GM23338 (cell line): ENCODE results near the gene RELN. TPM values are rescaled to one million over a fixed set of nuclear protein-coding genes. Genes with fewer than 3 reads are reported as not detected.
A peak's percentile ranks its signal among the peaks of the same experiment; 100 is the strongest.

Experiments
- ATAC-seq: fragments of 200-7000 bp; cut with Tn5 transposase; 3 replicates; pipeline ENCODE4 v1.9.1; 2020
- DNase-seq: peaks from one replicate; pipeline ENCODE4 v3.0.0-alpha.2; 2015; ENCODE audit warnings: low spot score
- H2AFZ ChIP-seq: fragments of 200-600 bp; sonication (generic); 2 replicates; pipeline ENCODE4 v1.8.0; 2016; ENCODE audit warnings: antibody characterized with exemption, mild to moderate bottlenecking, moderate library complexity
- H3F3A ChIP-seq: fragments of 200-600 bp; sonication (generic); replicated peaks from 2 replicates; pipeline ENCODE4 v1.8.0; 2017; ENCODE audit warnings: antibody characterized with exemption, mixed run types, low read depth
- H3K27ac ChIP-seq: fragments of 200-600 bp; sonication (generic); 2 replicates; pipeline ENCODE4 v1.6.1; 2016; ENCODE audit warnings: low read depth
- H3K27me3 ChIP-seq: fragments of 200-600 bp; sonication (generic); 2 replicates; pipeline ENCODE4 v1.8.0; 2016; ENCODE audit warnings: mild to moderate bottlenecking, mixed run types, moderate library complexity; ENCODE audit not compliant: insufficient read depth
- H3K36me3 ChIP-seq: fragments of 200-600 bp; sonication (generic); 2 replicates; pipeline ENCODE4 v1.8.0; 2016; ENCODE audit warnings: mild to moderate bottlenecking; ENCODE audit not compliant: insufficient read depth
- H3K4me1 ChIP-seq: fragments of 200-600 bp; sonication (generic); 2 replicates; pipeline ENCODE4 v1.8.0; 2016; ENCODE audit warnings: mild to moderate bottlenecking, moderate library complexity; ENCODE audit not compliant: insufficient read depth
- H3K4me2 ChIP-seq: fragments of 200-600 bp; sonication (generic); 2 replicates; pipeline ENCODE4 v1.7.1; 2017; ENCODE audit warnings: mixed run types
- H3K4me3 ChIP-seq: fragments of 200-600 bp; sonication (generic); 2 replicates; pipeline ENCODE4 v1.6.1; 2016; ENCODE audit warnings: mixed run types
- H3K79me2 ChIP-seq: fragments of 200-600 bp; sonication (generic); replicated peaks from 2 replicates; pipeline ENCODE4 v1.8.0; 2017; ENCODE audit warnings: mild to moderate bottlenecking; ENCODE audit not compliant: insufficient read depth
- H3K9me2 ChIP-seq: fragments of 200-600 bp; sonication (generic); 2 replicates; pipeline ENCODE4 v1.8.0; 2017; ENCODE audit not compliant: insufficient read depth
- H4K20me1 ChIP-seq: fragments of 200-600 bp; sonication (generic); replicated peaks from 2 replicates; pipeline ENCODE4 v1.8.0; 2017; ENCODE audit warnings: mild to moderate bottlenecking; ENCODE audit not compliant: insufficient read depth
- H3K27ac Mint-ChIP-seq: 2 replicates; pipeline ENCODE4 v1.8.0; 2020; ENCODE audit warnings: inconsistent platforms, mild to moderate bottlenecking, moderate library complexity, mixed read lengths
- H3K27me3 Mint-ChIP-seq: 3 replicates; pipeline ENCODE4 v1.8.0; 2022; ENCODE audit warnings: low read depth, mild to moderate bottlenecking, moderate library complexity, mixed read lengths, inconsistent platforms; ENCODE audit not compliant: insufficient read depth, poor library complexity
- H3K36me3 Mint-ChIP-seq: 3 replicates; pipeline ENCODE4 v1.8.0; 2021; ENCODE audit warnings: low read depth, mild to moderate bottlenecking, inconsistent platforms, moderate library complexity, mixed read lengths
- H3K4me1 Mint-ChIP-seq: 3 replicates; pipeline ENCODE4 v1.8.0; 2020; ENCODE audit warnings: mild to moderate bottlenecking, inconsistent platforms, mixed read lengths
- H3K4me3 Mint-ChIP-seq: 3 replicates; pipeline ENCODE4 v1.8.0; 2021; ENCODE audit warnings: moderate library complexity, mild to moderate bottlenecking, inconsistent platforms, mixed read lengths
- H3K9me3 Mint-ChIP-seq: 3 replicates; pipeline ENCODE4 v1.8.0; 2020; ENCODE audit warnings: moderate library complexity, mild to moderate bottlenecking, inconsistent platforms, mixed read lengths
- CREB1 ChIP-seq: fragments of 250-450 bp; sonication (Bioruptor Pico); IDR thresholded peaks from 2 replicates; pipeline ENCODE4 v1.5.0; 2020; ENCODE audit warnings: low read depth, mild to moderate bottlenecking, moderate library complexity
- EZH2 ChIP-seq: fragments of 200-600 bp; sonication (generic); IDR thresholded peaks from one replicate; pipeline ENCODE4 v1.8.0; 2017; ENCODE audit warnings: antibody characterized with exemption, mild to moderate bottlenecking, low read depth; ENCODE audit not compliant: unreplicated experiment
- EZH2phosphoT487 ChIP-seq: fragments of 200-600 bp; sonication (generic); IDR thresholded peaks from one replicate; pipeline ENCODE4 v1.8.1; 2018; ENCODE audit warnings: antibody characterized with exemption; ENCODE audit not compliant: unreplicated experiment
- JUNB ChIP-seq: IDR thresholded peaks from one replicate; pipeline ENCODE4 v1.6.1; 2016; ENCODE audit warnings: antibody characterized with exemption; ENCODE audit not compliant: unreplicated experiment
- NANOG ChIP-seq: IDR thresholded peaks from 2 replicates; pipeline ENCODE4 v1.6.1; 2016; ENCODE audit warnings: antibody characterized with exemption, borderline replicate concordance
- POLR2AphosphoS5 ChIP-seq: IDR thresholded peaks from 2 replicates; pipeline ENCODE4 v1.6.1; 2016; ENCODE audit warnings: antibody characterized with exemption, low read depth
- STAT1 ChIP-seq: IDR thresholded peaks from one replicate; pipeline ENCODE4 v1.6.1; 2016; ENCODE audit warnings: antibody characterized with exemption; ENCODE audit not compliant: unreplicated experiment
- ZNF114 ChIP-seq: fragments of 250-450 bp; sonication (Bioruptor Pico); IDR thresholded peaks from 2 replicates; pipeline ENCODE4 v1.5.0; 2020; ENCODE audit warnings: mild to moderate bottlenecking, moderate library complexity
- ZNF331 ChIP-seq: fragments of 250-450 bp; sonication (Bioruptor Pico); IDR thresholded peaks from 2 replicates; pipeline ENCODE4 v1.5.0; 2020; ENCODE audit warnings: low read depth, mild to moderate bottlenecking, moderate library complexity
- polyA plus RNA-seq: library from polyadenylated mRNA; unstranded; fragments of >200 nt; fragmentation: Nextera tagmentation; extraction: Ambion mirVana; gene quantifications from 2 replicates; pipeline ENCODE4 v1.2.1, GENCODE V29; 2016
- total RNA-seq: library from RNA; depleted of rRNA; stranded (reverse); fragments of >200 nt; shearing (Covaris generic); gene quantifications from 2 replicates; pipeline ENCODE4 v1.2.3, GENCODE V29; 2014
- TF ChIP-seq, protein P1 (sequence below): IDR thresholded peaks from one replicate; pipeline ENCODE4 v1.6.1; 2018; ENCODE audit warnings: antibody characterized with exemption; ENCODE audit not compliant: unreplicated experiment
- TF ChIP-seq, protein P2 (sequence below), 2 experiments: fragments of 200-600 bp in 1 of 2; sonication (generic) in 1 of 2; conservative IDR thresholded peaks; 2 replicates each; pipeline versions ENCODE4 v1.5.1 to v1.6.1; 2016 to 2017; ENCODE audit warnings: antibody characterized with exemption in 2 of 2, low read depth in 2 of 2, mild to moderate bottlenecking in 2 of 2, moderate library complexity in 1 of 2
- TF ChIP-seq, protein P3 (sequence below): IDR thresholded peaks from 2 replicates; pipeline ENCODE4 v1.6.1; 2016; ENCODE audit warnings: antibody characterized with exemption
- TF ChIP-seq, protein P4 (sequence below): fragments of 250-450 bp; sonication (Bioruptor Pico); IDR thresholded peaks from 2 replicates; pipeline ENCODE4 v1.5.0; 2020; ENCODE audit warnings: mild to moderate bottlenecking, moderate library complexity

RELN gene
- total and polyA plus RNA-seq, 2 experiments from 2014 or later, result 0.10 to 0.76 TPM

DNA sequence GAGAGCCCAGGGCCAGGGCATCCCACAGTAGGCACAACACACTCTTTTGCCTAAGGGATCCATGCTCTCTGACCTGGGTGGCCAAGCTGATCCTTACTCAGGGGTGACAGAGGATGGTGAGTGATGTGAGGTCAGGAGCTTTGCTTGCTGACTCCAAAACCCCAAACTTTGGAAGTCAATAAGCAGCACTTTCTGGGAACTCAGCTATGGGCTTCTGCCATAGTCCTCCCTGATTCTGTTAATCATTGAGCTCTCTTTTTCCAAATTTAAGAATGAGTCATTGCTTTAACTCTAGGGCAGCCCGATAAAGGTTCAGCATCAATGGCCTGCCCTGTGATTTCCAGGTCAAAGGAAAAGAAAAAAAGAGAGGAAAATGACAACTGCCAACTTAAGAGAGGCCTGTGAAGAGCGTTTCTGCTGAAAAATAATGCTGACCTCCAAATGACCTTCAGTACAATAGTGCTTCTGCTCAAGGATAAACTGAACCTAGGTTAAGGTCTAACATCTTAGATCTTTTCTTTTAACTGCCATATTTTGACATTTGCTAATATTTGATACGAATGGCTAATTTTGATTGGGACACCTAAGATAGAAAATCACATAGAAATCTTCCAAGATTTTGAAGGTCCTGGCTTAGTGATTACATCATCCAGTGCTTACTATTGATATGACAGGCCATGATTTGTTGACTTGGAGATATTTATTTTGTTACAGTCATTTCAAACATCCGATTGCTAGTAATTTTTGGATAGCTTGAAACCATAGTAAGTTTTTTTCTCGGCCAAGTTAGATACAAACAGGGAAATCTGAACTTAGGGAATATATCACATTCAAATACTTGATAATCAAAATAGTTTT, 20.8 kb upstream of the RELN start:
- no peaks in the 10 kb centered on the region for H3K79me2 ChIP-seq
- no peaks in the 10 kb centered on the region for H3K9me3 Mint-ChIP-seq
- H3K27me3 ChIP-seq, result no peaks in the 10 kb centered on the region
- no peaks in the 10 kb centered on the region for H3K36me3 ChIP-seq
- no peak overlapping the region for H3K4me3 Mint-ChIP-seq
- H3K9me2 ChIP-seq, result peaks cover 3% of the 10 kb centered on the region; the same call in 1 of the 2 replicates
- no peak overlapping the region; the same call in 1 of the 2 replicates for H3K27ac Mint-ChIP-seq
- no peak overlapping the region for H3K27ac ChIP-seq
- H3K4me3 ChIP-seq, result no peak overlapping the region
- H2AFZ ChIP-seq, result peak overlapping the region; percentile 80; the same call in 1 of the 2 replicates
- DNase-seq, result no peak
- no peaks in the 10 kb centered on the region for H3K36me3 Mint-ChIP-seq
- H4K20me1 ChIP-seq, result no peaks in the 10 kb centered on the region
- TF ChIP-seq ZNF331 (CRISPR knock-in tag) (no peak), EZH2phosphoT487 (no peak), EZH2 (no peak), POLR2AphosphoS5 (no peak), CREB1 (CRISPR knock-in tag) (no peak), STAT1 (no peak), NANOG (no peak), ZNF114 (CRISPR knock-in tag) (no peak), JUNB (no peak)
- TF ChIP-seq, protein P1, sequence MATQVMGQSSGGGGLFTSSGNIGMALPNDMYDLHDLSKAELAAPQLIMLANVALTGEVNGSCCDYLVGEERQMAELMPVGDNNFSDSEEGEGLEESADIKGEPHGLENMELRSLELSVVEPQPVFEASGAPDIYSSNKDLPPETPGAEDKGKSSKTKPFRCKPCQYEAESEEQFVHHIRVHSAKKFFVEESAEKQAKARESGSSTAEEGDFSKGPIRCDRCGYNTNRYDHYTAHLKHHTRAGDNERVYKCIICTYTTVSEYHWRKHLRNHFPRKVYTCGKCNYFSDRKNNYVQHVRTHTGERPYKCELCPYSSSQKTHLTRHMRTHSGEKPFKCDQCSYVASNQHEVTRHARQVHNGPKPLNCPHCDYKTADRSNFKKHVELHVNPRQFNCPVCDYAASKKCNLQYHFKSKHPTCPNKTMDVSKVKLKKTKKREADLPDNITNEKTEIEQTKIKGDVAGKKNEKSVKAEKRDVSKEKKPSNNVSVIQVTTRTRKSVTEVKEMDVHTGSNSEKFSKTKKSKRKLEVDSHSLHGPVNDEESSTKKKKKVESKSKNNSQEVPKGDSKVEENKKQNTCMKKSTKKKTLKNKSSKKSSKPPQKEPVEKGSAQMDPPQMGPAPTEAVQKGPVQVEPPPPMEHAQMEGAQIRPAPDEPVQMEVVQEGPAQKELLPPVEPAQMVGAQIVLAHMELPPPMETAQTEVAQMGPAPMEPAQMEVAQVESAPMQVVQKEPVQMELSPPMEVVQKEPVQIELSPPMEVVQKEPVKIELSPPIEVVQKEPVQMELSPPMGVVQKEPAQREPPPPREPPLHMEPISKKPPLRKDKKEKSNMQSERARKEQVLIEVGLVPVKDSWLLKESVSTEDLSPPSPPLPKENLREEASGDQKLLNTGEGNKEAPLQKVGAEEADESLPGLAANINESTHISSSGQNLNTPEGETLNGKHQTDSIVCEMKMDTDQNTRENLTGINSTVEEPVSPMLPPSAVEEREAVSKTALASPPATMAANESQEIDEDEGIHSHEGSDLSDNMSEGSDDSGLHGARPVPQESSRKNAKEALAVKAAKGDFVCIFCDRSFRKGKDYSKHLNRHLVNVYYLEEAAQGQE, result no peak
- TF ChIP-seq, protein P2, sequence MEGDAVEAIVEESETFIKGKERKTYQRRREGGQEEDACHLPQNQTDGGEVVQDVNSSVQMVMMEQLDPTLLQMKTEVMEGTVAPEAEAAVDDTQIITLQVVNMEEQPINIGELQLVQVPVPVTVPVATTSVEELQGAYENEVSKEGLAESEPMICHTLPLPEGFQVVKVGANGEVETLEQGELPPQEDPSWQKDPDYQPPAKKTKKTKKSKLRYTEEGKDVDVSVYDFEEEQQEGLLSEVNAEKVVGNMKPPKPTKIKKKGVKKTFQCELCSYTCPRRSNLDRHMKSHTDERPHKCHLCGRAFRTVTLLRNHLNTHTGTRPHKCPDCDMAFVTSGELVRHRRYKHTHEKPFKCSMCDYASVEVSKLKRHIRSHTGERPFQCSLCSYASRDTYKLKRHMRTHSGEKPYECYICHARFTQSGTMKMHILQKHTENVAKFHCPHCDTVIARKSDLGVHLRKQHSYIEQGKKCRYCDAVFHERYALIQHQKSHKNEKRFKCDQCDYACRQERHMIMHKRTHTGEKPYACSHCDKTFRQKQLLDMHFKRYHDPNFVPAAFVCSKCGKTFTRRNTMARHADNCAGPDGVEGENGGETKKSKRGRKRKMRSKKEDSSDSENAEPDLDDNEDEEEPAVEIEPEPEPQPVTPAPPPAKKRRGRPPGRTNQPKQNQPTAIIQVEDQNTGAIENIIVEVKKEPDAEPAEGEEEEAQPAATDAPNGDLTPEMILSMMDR (conservative IDR thresholded peaks at IDR 0.05; ENCODE audit: low read depth in 2 of 2), result no peak
- TF ChIP-seq, protein P3, sequence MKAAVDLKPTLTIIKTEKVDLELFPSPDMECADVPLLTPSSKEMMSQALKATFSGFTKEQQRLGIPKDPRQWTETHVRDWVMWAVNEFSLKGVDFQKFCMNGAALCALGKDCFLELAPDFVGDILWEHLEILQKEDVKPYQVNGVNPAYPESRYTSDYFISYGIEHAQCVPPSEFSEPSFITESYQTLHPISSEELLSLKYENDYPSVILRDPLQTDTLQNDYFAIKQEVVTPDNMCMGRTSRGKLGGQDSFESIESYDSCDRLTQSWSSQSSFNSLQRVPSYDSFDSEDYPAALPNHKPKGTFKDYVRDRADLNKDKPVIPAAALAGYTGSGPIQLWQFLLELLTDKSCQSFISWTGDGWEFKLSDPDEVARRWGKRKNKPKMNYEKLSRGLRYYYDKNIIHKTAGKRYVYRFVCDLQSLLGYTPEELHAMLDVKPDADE, result no peak
- TF ChIP-seq, protein P4, sequence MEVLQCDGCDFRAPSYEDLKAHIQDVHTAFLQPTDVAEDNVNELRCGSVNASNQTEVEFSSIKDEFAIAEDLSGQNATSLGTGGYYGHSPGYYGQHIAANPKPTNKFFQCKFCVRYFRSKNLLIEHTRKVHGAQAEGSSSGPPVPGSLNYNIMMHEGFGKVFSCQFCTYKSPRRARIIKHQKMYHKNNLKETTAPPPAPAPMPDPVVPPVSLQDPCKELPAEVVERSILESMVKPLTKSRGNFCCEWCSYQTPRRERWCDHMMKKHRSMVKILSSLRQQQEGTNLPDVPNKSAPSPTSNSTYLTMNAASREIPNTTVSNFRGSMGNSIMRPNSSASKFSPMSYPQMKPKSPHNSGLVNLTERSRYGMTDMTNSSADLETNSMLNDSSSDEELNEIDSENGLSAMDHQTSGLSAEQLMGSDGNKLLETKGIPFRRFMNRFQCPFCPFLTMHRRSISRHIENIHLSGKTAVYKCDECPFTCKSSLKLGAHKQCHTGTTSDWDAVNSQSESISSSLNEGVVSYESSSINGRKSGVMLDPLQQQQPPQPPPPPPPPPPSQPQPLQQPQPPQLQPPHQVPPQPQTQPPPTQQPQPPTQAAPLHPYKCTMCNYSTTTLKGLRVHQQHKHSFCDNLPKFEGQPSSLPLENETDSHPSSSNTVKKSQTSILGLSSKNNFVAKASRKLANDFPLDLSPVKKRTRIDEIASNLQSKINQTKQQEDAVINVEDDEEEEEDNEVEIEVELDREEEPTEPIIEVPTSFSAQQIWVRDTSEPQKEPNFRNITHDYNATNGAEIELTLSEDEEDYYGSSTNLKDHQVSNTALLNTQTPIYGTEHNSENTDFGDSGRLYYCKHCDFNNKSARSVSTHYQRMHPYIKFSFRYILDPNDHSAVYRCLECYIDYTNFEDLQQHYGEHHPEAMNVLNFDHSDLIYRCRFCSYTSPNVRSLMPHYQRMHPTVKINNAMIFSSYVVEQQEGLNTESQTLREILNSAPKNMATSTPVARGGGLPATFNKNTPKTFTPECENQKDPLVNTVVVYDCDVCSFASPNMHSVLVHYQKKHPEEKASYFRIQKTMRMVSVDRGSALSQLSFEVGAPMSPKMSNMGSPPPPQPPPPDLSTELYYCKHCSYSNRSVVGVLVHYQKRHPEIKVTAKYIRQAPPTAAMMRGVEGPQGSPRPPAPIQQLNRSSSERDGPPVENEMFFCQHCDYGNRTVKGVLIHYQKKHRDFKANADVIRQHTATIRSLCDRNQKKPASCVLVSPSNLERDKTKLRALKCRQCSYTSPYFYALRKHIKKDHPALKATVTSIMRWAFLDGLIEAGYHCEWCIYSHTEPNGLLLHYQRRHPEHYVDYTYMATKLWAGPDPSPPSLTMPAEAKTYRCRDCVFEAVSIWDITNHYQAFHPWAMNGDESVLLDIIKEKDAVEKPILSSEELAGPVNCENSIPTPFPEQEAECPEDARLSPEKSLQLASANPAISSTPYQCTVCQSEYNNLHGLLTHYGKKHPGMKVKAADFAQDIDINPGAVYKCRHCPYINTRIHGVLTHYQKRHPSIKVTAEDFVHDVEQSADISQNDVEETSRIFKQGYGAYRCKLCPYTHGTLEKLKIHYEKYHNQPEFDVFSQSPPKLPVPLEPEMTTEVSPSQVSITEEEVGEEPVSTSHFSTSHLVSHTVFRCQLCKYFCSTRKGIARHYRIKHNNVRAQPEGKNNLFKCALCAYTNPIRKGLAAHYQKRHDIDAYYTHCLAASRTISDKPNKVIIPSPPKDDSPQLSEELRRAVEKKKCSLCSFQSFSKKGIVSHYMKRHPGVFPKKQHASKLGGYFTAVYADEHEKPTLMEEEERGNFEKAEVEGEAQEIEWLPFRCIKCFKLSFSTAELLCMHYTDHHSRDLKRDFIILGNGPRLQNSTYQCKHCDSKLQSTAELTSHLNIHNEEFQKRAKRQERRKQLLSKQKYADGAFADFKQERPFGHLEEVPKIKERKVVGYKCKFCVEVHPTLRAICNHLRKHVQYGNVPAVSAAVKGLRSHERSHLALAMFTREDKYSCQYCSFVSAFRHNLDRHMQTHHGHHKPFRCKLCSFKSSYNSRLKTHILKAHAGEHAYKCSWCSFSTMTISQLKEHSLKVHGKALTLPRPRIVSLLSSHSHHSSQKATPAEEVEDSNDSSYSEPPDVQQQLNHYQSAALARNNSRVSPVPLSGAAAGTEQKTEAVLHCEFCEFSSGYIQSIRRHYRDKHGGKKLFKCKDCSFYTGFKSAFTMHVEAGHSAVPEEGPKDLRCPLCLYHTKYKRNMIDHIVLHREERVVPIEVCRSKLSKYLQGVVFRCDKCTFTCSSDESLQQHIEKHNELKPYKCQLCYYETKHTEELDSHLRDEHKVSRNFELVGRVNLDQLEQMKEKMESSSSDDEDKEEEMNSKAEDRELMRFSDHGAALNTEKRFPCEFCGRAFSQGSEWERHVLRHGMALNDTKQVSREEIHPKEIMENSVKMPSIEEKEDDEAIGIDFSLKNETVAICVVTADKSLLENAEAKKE (CRISPR knock-in tag), result no peak
- no peaks in the 10 kb centered on the region for H3K27me3 Mint-ChIP-seq
- H3F3A ChIP-seq, result no peaks in the 10 kb centered on the region
- ATAC-seq, result no peak
- no peak overlapping the region for H3K4me2 ChIP-seq
- H3K4me1 Mint-ChIP-seq, result peaks cover under 1% of the 10 kb centered on the region; the same call in 1 of the 3 replicates
- no peaks in the 10 kb centered on the region for H3K4me1 ChIP-seq
